DMS53 treated with DMSO at 0.1 percent for 48 hours (cell line): ENCODE measurements around the gene CA10.

Source experiments
- DNase-seq: peaks from one replicate; lab custom pipeline; 2025; ENCODE audit not compliant: unreplicated experiment; lab: John Stamatoyannopoulos, UW

CA10 gene

GRCh38 chr17:52158450-52159042 is at the start of gene CA10:
TSS of gene CA10 (minus strand) at chr17:52158714.
- peak; percentile 63 for DNase-seq

- DNase-seq: no peak
These were observed 49.3 kb upstream of the CA10 start for GRCh38 chr17:52207796-52208195.

GRCh38 chr17:52202520-52203080 is 44.1 kb upstream of the CA10 start:
- DNase-seq: no peak

DNA sequence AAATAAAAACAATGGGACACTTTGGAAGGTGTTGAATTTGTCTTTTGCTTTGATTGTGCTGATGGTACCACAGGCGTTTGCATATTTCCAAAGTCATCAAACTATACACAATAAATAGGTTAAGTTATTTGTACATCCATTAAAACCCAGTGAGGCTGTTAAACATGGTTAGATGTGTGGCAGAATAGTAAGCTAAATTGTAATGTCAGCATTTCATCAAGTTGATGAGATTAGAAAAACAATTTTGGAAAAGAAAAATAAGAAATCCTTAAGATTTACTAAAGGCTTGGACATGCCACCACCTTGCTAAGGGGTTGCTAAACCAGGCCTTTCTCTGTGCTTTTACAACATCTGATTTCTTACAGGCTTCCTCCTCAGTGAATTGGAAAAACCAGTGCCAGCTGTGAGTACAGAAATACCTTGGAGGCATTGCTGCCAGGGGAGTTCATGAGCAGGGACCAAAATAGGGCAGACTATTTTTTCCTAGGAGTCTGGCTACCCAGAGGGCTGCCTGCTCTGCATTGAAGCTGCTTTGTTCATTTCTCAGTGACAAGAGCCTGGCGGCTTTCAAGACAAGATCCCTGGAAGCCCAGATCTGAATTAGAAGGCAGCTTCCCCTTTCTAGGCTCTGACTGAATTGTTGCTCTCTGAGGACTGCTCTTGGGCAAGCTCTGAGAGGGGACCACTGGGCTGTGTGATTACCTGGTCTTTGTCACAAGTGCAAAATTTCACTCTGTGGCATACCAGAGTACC is 43.4 kb upstream of the CA10 start:
- DNase-seq: no peak

DNA sequence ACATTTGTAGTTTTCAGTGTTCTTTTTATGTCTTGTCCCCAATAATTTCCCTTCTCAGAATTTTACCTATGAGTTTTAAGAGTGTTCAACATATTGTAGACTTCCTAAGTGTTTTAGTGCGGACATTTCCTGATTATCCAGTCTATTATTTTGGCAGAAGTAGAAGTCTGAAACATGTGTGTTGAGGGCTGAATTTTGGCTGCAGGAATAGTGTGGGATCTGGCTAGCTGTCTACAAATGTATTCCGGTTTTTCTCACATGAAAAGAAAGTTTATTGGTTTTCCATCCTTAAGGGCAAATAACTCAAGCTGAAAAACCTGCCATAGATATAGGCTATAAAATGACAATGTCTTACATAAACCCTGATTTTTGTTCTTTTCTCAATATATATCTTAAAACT is 33.0 kb upstream of the CA10 start:
- DNase-seq: no peak

DNA sequence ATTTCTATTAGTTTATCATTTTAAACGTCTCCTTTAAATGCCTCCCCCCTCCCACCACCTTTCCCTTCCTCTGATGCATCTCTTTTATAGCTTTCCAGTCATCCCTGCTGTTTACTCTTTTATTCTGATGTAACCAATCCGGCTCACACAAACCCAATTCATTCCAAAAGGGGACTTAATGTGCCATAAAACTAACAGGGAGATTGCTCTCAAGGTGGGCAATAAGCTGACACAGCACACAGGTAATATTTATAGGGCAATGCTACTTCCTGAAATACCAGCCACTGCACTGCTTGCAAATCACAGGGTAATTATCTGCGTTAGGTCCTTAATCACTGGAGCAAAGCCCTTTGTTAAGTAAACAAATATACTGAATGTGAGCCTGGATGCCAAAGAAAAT is 23.3 kb upstream of the CA10 start:
- DNase-seq: peak; percentile 47

DNA sequence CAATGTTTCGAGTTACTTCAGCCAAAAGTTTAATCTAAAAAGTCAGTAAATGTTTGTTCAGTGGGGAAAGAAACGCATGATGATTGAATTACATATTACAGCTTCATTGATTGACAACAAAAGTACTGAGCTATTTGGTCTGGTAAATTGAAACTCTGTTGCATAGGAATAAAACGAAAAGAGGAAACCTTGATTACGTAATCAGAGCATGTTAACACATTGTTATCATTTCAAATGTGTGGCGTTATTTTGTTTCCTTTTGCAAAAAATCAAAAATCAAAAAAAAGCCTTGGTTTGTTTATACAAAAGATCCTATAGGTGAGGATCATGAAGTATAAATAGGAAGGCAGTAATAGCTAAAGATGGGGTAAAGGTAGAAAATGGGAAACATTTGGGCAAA is 19.5 kb upstream of the CA10 start:
- DNase-seq: no peak

- DNase-seq: peak; percentile 58
These were observed 12.6 kb upstream of the CA10 start for GRCh38 chr17:52170963-52171572.

GRCh38 chr17:52160136-52160567 is 1.6 kb upstream of the CA10 start:
- DNase-seq: no peak

DNA sequence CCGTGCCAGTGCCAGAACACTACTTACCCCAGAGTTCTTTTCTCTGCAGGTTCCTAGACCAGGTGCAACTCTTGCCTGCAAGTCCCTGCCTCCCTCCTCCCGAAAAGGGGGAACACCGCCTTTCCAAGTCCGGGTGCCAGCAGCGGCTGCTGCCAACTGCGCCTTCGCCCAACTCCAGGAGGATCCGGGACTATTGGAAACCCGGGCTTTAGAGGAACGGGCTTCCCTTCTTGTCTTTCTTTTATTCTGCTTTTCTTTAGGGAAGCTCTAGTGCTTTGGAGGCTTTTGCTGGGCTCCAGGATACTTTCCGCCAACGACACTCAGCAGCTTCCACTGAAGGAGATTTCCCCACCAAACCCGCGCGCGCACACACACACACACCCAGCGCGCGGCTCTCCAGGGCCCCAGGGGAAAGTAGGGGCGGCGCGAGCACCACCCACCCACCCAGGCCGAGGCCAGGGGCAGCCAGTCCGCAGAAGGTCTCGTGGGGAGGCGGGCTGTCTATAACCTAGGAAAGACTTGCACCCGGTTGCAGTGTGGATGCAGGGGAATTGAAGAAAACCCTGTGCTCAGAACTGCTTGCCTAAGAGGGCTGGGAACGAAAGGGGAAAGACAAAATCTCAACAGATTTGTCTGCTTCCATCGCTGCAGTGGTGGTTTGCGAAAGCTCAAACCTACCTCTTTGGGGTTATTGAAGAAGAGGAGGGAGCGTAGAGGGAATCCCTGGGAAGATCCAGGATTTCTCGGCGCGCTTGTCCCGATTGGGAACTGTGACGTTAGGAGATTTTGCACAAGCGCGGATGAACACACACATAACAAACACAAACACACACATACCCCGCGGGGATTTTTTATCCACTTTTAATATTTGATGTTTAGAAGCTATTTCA is 977 bp upstream of the CA10 start:
- peak; percentile 29 for DNase-seq

- peak; percentile 18 for DNase-seq
These were observed 688 bp downstream of the CA10 start for GRCh38 chr17:52157603-52158449.

- no peak for DNase-seq
These were observed 1.6 kb downstream of the CA10 start for GRCh38 chr17:52156576-52157570.

DNA sequence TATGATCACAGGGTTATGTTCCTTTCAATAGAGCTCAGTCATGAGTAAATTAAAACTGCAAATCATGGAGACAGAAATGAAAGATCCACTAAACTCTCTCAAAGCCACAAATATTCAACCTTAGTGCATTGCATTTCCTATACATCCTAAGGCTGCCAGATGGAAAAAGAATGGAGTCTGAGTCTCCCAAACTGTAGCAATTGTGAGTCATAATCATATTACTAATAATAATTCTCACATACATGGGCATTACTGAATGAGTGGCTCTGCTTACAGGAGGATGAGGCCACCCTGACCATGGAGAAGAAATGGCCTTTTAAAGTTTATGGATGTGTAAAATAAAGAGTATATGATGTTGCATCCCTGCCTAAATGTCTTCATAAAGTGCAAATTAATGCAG is 3.2 kb downstream of the CA10 start:
- no peak for DNase-seq

- no peak for DNase-seq
These were observed 4.0 kb downstream of the CA10 start for GRCh38 chr17:52154466-52154865.

- DNase-seq: no peak
These were observed 7.6 kb downstream of the CA10 start for GRCh38 chr17:52150935-52151334.

- DNase-seq: no peak
These were observed 8.9 kb downstream of the CA10 start for GRCh38 chr17:52149626-52150025.

DNA sequence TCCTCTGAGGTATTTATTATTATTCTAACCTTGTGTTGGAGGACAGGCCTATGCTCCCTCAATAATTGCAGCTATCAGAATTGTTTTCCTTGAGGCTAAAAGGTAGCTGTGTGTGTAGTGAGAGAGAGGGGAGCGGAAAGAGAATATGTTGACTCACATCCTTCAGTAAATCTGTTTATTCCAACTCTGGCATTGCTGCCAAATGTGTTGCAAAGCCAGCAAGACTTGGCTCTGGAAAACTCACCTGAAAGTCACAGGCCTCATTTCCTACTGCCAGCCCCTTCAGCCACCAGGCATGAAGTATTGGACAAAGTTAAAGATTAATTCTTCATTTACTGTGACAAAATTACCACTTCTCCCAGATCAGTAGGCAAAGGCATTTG is 9.6 kb downstream of the CA10 start:
- DNase-seq: peak; percentile 82

DNA sequence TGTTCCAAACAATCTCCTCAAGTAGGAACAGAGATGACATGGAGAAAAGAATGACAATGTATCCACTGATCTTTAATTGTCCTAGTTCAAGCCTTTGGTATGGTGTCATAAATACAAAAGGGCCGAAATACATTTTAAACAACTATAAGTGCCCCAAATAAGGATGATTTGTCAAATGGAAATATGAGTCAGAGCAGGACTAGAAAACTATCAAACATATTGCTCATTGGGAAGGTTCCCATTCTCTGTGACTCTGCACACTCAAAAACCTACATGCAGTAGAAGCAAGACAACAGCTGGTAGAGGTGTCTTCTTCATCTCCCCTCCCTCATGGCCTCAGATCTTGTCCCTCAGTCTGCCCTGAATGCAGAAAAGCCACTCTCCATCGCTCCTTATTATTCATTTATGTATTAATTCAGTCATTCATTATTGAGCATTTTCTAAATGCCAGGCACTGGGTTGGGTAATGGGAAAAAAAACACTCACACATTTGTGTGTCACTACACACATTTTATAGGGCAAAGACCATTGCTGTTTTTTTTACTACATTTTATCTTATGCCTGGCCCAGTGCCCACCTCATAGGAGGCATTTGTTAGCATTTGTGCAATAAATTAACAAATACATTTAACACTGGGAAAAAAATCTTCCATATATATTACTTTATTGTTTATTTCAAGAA is 10.1 kb downstream of the CA10 start:
- no peak for DNase-seq
